HG02884 (cell line): Measurements from ENCODE around the gene BRIX1.
"Not testable (repeated sequence)": the region's sequence is repeated elsewhere in the genome, so short reads cannot be mapped to it uniquely, and the experiment has no call there.

Experiments used
- ATAC-seq: cut with Tn5 transposase; IDR thresholded peaks from one replicate; pipeline ENCODE4 v1.9.1; 2021; ENCODE audit warnings: mild to moderate bottlenecking, moderate library complexity; ENCODE audit not compliant: unreplicated experiment

The BRIX1 gene

DNA sequence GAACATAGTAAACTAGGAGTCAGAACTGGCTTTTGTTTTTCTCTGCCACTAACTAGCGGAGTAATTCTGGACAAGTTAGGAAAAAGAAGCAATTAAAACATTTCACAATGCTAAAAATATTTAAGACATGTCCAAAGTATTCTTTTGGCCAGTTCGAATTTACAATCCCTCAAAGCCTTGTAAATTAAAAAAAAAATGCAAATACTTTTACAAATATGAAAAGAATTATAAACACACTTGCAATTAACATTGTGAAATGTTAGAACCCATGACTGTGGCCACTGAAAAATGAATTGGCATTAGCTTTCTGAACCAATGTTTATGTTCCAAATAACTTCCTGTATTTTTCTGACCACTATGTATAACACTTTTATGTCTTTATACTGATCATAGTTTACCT is 2.4 kb upstream of the BRIX1 start:
- ATAC-seq: no peak

DNA sequence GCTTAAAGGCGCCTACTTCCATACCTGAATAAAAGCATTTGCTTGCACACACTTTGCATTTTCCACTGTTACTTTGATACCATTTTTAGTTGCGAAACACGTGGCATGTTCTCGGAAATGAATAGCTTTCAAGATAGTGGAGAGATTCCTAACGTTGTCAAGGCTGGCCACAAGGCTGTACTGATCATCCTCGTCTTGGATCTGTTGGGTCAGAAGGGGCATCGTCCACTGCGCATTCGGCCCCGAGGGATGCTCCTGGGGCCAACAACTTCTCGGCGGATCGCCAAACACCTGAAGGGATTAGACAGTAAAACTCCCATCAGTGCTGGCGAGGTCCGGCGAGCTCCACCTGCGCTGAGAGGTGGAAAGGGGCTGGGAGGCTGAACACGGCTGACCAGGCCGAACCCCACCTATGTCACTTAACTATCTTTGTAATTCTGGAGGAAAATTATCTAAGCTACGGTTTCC is 806 bp upstream of the BRIX1 start:
- ATAC-seq: peak; percentile 8

DNA sequence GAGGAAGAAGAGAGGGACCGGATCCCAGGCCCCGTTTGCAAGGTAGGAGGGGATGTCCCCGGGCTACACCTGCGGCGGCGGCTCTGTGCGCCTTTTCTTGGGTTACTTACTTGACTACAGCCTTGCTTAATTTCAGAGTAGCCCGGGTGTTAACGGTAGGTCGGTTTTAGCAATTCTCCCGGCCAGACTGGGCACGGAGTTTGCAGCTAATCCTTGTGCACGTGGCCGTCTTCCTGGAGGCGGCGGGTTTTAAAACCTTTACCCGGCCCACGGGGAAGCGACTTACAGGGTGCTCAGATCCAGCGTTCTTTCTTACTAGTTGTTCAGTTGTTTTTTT is 313 bp downstream of the BRIX1 start:
- ATAC-seq: peak; percentile 6

GRCh38 chr5:34916518-34916917 is 1.0 kb downstream of the BRIX1 start:
- no peak for ATAC-seq

- no peak for ATAC-seq
Measured at GRCh38 chr5:34918025-34918424, 2.5 kb downstream of the BRIX1 start.

DNA sequence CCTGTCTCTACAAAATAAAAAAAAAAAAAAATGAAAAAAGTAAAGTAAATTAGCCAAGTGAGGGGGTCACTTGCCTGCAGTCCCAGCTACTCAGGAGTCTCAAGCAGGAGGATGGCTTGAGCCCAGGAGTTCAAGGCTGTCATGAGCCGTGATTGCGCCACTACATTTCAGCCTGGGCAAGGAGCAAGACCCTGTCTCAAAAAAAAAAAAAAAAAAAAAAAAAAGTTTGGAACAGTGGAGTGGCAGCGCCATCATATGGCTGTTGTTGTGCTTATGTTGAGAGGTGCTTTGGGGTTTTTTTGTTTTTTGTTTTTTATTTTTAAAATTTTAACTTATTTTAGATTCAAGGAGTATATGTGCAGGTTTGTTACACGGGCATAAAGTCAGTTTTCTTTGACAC is 3.6 kb downstream of the BRIX1 start:
- no peak for ATAC-seq

- ATAC-seq: not testable (repeated sequence)
Measured at GRCh38 chr5:34923256-34923655, 7.7 kb downstream of the BRIX1 start.

DNA sequence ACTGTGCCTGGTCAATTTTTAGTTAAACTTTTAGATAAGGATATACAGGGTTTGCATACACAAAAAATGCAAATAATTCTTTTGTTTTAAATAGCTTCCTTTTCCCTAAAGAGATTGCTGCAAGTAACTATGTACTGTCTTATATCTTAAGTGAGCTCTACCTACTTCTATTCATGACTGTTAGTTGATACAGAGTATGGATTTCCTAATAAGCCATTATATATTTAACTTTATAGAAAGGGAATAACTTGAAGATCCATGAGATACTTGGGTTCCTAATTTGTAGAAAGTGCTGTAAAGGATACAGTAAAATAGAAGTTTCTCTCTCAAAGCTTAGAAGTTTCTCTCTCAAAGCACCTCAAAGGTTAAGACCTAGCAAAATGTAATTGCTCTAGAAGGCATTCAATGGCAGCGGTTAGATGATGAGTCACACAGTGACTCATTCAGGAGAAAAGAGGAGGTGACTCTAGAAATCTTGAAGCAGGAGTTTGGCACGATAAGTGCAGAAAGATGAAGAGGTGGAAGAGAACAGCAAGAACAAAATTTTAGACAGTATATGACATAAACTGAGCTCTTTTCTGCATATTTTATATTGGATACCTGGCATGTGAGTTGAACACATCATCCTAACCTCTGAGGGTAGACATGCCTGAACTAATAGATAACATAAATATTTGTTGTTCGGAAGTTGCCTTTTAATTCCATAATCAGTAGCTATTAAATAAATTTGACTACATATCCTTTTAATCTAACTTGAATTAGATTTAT is 8.4 kb downstream of the BRIX1 start:
- peak; percentile 82 for ATAC-seq

GRCh38 chr5:34924462-34924765 is 8.9 kb downstream of the BRIX1 start:
- no peak for ATAC-seq

DNA sequence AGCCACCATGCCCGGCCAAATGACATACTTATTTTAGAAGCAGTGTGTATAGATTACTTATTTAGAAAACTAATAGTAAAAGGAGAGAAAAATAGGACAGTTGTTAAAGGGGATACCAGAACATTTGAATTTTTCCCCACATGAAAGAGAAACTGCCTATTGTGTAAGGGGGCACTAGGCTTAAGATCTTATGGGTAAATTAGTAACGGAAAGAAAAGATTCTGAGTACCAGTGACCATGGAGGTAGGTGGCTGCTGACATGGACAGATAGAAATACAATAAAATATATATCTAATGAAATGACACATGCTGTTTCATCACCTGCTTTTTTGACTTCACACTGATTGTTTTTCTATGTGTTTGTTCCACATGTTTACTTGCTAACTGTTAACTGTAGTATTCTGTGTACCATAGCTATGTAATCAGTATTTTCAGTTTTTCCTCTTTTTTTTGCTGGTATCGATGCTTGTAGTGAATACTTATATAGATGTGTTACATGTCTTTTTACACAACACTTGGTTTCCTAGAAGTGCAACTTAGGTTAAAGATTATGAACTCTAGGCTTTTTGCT is 10.9 kb downstream of the BRIX1 start:
- no peak for ATAC-seq

DNA sequence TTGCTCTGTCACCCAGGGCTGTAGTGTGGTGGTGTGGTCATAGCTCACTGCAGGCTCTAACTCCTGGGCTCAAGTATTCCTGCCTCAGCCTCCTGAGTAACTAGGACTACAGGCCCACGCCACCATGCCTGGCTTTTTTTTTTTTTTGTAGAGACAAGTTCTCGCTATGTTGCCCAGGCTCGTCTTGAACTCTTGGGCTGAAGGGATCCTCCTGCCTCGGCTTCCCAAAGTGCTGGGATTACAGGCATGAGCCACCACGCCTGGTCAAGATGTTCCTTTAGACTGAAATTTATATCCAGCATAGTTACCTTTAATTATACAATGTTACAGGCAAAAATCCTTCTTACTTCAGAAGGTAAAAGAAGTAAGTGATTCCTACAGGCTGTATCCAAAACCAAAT is 12.3 kb downstream of the BRIX1 start:
- ATAC-seq: no peak

GRCh38 chr5:34928267-34928666 is 12.8 kb downstream of the BRIX1 start:
- ATAC-seq: no peak

DNA sequence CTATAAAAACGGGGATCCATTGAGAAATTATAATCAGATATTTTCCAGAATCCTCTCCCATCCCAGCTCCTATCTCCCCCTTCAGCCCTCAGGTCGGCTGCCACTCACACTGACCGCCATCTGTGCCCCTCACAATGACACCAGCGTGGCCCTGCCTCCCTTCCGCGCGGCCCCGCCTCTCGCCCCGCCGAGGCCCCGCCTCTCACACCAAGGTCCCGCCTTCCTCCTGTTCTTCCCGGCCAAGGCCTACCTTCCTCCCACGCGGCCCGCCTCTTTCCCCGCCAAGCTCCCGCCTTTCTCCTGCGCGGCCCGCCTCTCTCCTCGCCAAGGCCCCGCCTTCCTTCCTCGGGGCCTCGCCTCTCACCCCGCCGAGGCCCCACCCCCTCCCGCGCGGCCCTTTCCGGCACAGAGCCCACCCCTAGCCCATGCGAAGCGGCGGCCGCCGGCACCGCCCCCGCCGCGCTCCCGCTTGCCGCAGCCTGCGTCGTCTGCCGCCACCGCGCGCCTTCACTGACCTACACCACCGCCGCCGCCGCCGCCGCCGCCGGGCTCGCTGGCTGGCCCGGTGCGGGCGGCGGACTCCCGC is 13.7 kb downstream of the BRIX1 start, which contains the start of gene DNAJC21:
Gene DNAJC21, plus strand, starts transcription at position 426 of the 586 bp plus-strand sequence. CDS start 261 bp downstream, outside the sequence.
- peak; percentile 76 for ATAC-seq

DNA sequence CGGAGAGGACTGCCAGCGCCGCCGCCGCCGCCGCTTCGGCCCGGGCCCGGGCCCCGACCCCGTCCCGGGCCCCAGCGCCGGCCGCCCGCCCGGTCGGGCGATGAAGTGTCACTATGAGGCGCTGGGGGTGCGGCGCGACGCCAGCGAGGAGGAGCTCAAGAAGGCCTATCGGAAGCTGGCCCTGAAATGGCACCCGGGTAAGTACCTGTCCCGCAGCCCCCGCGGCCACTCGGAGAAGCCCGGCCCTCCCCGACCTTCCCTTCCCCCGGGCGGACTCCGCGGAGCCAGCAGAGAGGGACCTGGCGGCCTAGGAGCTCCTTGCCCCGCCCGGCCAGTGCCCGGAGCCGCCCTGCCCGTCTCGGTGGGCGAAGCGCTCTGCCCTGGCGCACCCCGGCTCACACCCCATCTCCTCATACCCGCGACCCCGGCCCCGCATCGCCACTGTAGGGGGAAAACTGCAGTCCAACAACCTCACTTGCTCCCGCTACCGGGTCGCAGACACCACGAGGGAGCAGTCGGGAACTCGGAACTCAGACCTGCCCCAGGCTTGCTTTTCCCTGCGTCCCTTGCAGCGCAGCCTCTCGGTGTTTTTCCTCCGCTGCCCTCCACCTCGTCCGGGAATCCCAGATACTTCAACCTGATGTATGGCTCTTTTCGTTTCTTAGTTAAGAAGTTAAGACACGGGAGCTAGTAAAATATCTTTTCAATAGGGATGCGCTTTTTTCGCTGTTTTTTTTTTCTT is 14.4 kb downstream of the BRIX1 start:
- ATAC-seq: peak; percentile 73

DNA sequence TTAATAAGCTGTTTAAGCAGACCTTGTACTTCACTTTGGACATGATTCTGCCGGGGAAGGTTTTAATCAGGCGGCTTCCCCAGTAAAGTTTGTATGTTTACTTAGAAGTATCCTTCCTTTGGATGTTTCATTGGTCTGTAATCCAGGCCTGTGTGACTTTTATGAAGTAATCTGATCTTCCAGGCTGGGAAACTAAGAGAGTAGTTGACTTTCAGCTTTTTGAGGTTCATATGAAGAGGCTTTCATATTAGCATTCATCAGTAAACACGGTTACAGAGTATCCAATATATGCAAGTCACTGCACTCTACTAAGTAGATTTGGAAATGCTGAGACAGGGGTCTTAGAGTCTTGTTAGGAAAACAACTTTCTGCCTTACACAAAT is 14.9 kb downstream of the BRIX1 start:
- ATAC-seq: no peak

DNA sequence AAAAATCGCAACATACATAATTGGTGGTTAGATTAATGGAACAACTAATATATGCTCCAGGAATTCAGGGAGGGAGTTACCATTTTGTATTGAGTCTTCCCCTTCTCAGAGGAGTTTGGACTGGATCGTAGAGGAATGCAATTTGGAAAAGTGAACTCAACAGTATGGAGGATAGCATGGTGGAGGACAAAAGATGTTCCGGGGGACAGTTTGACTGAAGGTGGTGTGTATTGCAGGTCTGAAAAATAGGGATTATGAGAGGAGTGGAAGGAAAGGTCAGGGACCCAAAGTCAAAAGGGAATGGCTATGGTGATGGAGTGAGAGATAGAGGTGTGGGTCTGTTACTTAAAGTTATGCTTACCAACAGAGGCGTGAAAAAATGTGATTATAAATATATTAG is 15.4 kb downstream of the BRIX1 start:
- ATAC-seq: no peak

- ATAC-seq: no peak
Measured at GRCh38 chr5:34932947-34933346, 17.4 kb downstream of the BRIX1 start.

GRCh38 chr5:34941936-34942335 is 26.4 kb downstream of the BRIX1 start:
- no peak for ATAC-seq

DNA sequence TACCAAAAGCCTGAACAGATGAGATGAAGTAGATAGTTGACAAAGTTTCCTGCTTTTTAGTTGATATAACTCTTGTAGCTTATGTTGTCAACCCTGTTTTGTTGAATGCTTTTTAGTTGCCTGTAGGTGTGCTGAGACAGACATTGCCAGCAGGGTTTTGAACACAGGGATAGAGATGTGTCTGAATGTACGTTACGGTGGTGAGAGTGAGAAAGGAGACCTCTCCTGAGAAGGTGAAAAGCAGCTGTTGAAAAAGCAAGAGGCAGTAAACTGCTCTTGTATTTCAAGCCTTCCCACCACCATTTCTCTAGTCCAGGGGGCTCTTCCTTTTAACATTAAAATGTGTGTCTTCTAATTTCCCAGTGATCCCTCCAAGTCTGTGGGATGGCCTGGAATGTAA is 28.5 kb downstream of the BRIX1 start:
- ATAC-seq: no peak

DNA sequence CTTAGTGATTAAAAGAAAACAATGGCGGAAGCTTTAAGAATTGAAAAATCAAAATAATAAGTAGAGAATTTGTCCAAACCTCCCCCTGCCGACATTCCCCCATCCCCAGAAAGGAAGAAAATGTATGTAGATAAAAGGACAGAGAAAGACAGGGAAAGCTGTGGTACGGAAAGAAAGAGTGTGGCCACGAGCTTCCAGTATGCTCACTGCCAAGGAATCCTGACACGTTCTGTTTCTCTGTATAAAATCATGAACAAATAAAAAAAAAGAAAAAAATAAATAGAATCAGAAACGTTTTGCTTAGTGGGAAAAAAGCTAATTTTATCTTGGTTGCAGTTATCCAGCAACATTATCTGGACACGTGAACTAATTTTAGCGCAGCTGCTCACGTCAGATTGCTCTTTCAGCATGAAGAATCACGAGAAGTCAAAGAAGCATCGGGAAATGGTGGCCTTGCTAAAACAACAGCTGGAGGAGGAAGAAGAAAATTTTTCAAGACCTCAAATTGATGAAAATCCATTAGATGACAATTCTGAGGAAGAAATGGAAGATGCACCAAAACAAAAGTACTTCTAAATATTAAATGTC is 29.0 kb downstream of the BRIX1 start:
- ATAC-seq: no peak

DNA sequence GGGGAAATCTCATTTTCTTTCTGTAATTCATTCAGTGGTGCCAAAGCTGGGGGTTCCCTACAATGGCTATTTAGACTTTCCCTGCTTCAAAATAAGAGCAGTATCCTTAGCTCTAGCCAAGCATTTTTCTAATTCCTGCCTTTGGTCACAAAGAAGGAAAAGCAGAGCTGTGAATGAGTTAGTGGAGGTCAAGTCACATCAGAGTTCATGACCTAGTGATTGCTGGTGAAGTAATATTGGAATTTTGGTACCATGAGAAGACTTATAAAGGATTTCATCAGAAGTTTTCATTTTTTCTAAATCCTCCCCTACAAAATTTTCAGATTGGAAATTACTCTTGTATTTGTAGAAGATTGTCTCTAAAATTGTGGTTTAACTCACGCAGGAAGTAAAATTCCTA is 41.8 kb downstream of the BRIX1 start:
- ATAC-seq: no peak
